Neural cell (in vitro differentiated cells): ENCODE results near the gene SKOR1. TPM values are rescaled to one million over a fixed set of nuclear protein-coding genes. Genes with fewer than 3 reads are reported as not detected.

Experiments used
- H2AFZ ChIP-seq: fragments of 200-600, 300-800 bp; sonication (generic), shearing (Covaris generic); 2 replicates; pipeline ENCODE4 v1.6.0; 2014; ENCODE audit warnings: low read depth, mild to moderate bottlenecking, antibody characterized with exemption, low read length, moderate library complexity
- H3F3A ChIP-seq: fragments of 200-600 bp; shearing (Covaris generic); 2 replicates; pipeline ENCODE4 v1.6.1; 2016; ENCODE audit warnings: mild to moderate bottlenecking, moderate library complexity, mixed read lengths, antibody characterized with exemption, low read length; ENCODE audit not compliant: insufficient read depth, poor library complexity, severe bottlenecking
- H3K27ac ChIP-seq: fragments of 200-600, 300-800 bp; sonication (generic), shearing (Covaris generic); 2 replicates; pipeline ENCODE4 v1.5.1; 2014; ENCODE audit warnings: mild to moderate bottlenecking, low read length, moderate library complexity
- H3K27me3 ChIP-seq: fragments of 300-800, 200-600 bp; sonication (generic), shearing (Covaris generic); 2 replicates; pipeline ENCODE4 v1.6.0; 2014; ENCODE audit warnings: mild to moderate bottlenecking, low read depth, low read length, moderate library complexity; ENCODE audit not compliant: insufficient read depth
- H3K36me3 ChIP-seq: fragments of 300-800, 200-600 bp; sonication (generic), shearing (Covaris generic); 2 replicates; pipeline ENCODE4 v1.5.1; 2014; ENCODE audit warnings: mild to moderate bottlenecking, antibody characterized with exemption, low read length, moderate library complexity; ENCODE audit not compliant: insufficient read depth
- H3K4me2 ChIP-seq: fragments of 300-800, 200-600 bp; sonication (generic), shearing (Covaris generic); 2 replicates; pipeline ENCODE4 v1.6.0; 2014; ENCODE audit warnings: mild to moderate bottlenecking, low read length
- H3K4me3 ChIP-seq: fragments of 300-800, 200-600 bp; sonication (generic), shearing (Covaris generic); 2 replicates; pipeline ENCODE4 v1.5.1; 2014; ENCODE audit warnings: mild to moderate bottlenecking, low read length, moderate library complexity
- H3K79me2 ChIP-seq: fragments of 200-600 bp; shearing (Covaris generic); replicated peaks from 2 replicates; pipeline ENCODE4 v1.6.0; 2014; ENCODE audit warnings: mild to moderate bottlenecking, low read length, moderate library complexity; ENCODE audit not compliant: insufficient read depth
- H3K9ac ChIP-seq: fragments of 300-800, 200-600 bp; sonication (generic), shearing (Covaris generic); 2 replicates; pipeline ENCODE4 v1.6.1; 2016; ENCODE audit warnings: mild to moderate bottlenecking, low read length, mixed read lengths
- H3K9me2 ChIP-seq: fragments of 200-600 bp; shearing (Covaris generic); 2 replicates; pipeline ENCODE4 v1.6.1; 2016; ENCODE audit warnings: mild to moderate bottlenecking, low read length, mixed read lengths; ENCODE audit not compliant: insufficient read depth
- H3K9me3 ChIP-seq: fragments of 200-600, 300-800 bp; sonication (generic), shearing (Covaris generic); 2 replicates; pipeline ENCODE4 v1.6.1; 2016; ENCODE audit warnings: mild to moderate bottlenecking, mixed run types, low read length, moderate library complexity, mixed read lengths
- H4K20me1 ChIP-seq: fragments of 200-600 bp; shearing (Covaris generic); 2 replicates; pipeline ENCODE4 v1.6.1; 2016; ENCODE audit warnings: mild to moderate bottlenecking, mixed run types; ENCODE audit not compliant: insufficient read depth
- EP300 ChIP-seq: fragments of 450-650 bp; conservative IDR thresholded peaks from 2 replicates; pipeline ENCODE4 v1.6.1; 2014; ENCODE audit warnings: antibody characterized with exemption, mild to moderate bottlenecking, moderate library complexity; ENCODE audit not compliant: poor library complexity, severe bottlenecking
- EZH2 ChIP-seq: fragments of 200-600, 300-800 bp; shearing (Covaris generic), sonication (generic); IDR thresholded peaks from 2 replicates; pipeline ENCODE4 v1.6.1; 2014; ENCODE audit warnings: antibody characterized with exemption, low read length, borderline replicate concordance, mild to moderate bottlenecking; ENCODE audit not compliant: insufficient read depth, poor library complexity, severe bottlenecking
- MXI1 ChIP-seq: fragments of 450-650 bp; conservative IDR thresholded peaks from 2 replicates; pipeline ENCODE4 v1.6.1; 2014; ENCODE audit warnings: antibody characterized with exemption, mild to moderate bottlenecking; ENCODE audit not compliant: poor library complexity, severe bottlenecking
- POLR2AphosphoS5 ChIP-seq: IDR thresholded peaks from 2 replicates; pipeline ENCODE4 v1.6.1; 2012
- RAD21 ChIP-seq: fragments of 450-650 bp; conservative IDR thresholded peaks from 2 replicates; pipeline ENCODE4 v1.6.1; 2014; ENCODE audit warnings: antibody characterized with exemption, mild to moderate bottlenecking, moderate library complexity
- SMC3 ChIP-seq: fragments of 450-650 bp; conservative IDR thresholded peaks from 2 replicates; pipeline ENCODE4 v1.6.1; 2014; ENCODE audit warnings: antibody characterized with exemption, mild to moderate bottlenecking, moderate library complexity; ENCODE audit not compliant: poor library complexity
- TAF1 ChIP-seq: IDR thresholded peaks from 2 replicates; pipeline ENCODE4 v1.6.1; 2012; ENCODE audit warnings: low read depth
- polyA plus RNA-seq: library from polyadenylated mRNA; depleted of rRNA; stranded (reverse); fragments of >200 nt; gene quantifications from 2 replicates; pipeline ENCODE4 v1.2.3, GENCODE V29; 2014
- TF ChIP-seq, protein P1 (sequence below): IDR thresholded peaks from 2 replicates; pipeline ENCODE4 v1.6.1; 2012; ENCODE audit warnings: borderline replicate concordance
- TF ChIP-seq, protein P2 (sequence below): fragments of 450-650 bp; IDR thresholded peaks from 2 replicates; pipeline ENCODE4 v1.5.1; 2014; ENCODE audit warnings: antibody characterized with exemption, mild to moderate bottlenecking, moderate library complexity; ENCODE audit not compliant: poor library complexity, severe bottlenecking

SKOR1 gene
- polyA plus RNA-seq, 1 donor from 2014 or later = 0.81 TPM

DNA sequence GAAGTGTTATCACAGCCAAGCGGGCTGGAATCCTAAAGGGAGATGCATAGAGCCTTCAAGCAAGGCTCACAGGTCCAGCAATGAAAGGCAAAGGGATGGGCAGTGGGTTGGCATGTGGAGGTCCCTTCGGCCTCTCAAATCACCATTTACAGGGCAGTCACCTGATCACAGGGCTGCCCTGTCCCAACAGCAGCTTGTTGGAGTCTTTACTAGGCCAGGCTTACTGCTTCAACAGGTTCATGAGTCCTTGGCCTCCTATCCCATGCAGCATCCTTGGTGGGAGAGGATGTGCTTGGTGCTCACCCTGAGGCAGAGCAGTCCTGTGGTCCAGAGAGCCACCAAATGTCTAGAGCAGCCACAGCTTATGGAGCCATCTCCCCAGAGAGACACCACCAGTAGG lies 24.2 kb upstream of the SKOR1 start:
- Histone ChIP-seq H2AFZ (no peak overlapping the region), H3K9me3 (no peaks in the 10 kb centered on the region), H3K27ac (no peak overlapping the region), H3K4me3 (no peak overlapping the region), H4K20me1 (no peaks in the 10 kb centered on the region), H3K79me2 (no peaks in the 10 kb centered on the region), H3K27me3 (no peaks in the 10 kb centered on the region), H3K4me2 (no peak overlapping the region), H3K9me2 (no peaks in the 10 kb centered on the region), H3F3A (no peaks in the 10 kb centered on the region), H3K9ac (no peak overlapping the region), H3K36me3 (no peaks in the 10 kb centered on the region)
- TF ChIP-seq, protein P1, sequence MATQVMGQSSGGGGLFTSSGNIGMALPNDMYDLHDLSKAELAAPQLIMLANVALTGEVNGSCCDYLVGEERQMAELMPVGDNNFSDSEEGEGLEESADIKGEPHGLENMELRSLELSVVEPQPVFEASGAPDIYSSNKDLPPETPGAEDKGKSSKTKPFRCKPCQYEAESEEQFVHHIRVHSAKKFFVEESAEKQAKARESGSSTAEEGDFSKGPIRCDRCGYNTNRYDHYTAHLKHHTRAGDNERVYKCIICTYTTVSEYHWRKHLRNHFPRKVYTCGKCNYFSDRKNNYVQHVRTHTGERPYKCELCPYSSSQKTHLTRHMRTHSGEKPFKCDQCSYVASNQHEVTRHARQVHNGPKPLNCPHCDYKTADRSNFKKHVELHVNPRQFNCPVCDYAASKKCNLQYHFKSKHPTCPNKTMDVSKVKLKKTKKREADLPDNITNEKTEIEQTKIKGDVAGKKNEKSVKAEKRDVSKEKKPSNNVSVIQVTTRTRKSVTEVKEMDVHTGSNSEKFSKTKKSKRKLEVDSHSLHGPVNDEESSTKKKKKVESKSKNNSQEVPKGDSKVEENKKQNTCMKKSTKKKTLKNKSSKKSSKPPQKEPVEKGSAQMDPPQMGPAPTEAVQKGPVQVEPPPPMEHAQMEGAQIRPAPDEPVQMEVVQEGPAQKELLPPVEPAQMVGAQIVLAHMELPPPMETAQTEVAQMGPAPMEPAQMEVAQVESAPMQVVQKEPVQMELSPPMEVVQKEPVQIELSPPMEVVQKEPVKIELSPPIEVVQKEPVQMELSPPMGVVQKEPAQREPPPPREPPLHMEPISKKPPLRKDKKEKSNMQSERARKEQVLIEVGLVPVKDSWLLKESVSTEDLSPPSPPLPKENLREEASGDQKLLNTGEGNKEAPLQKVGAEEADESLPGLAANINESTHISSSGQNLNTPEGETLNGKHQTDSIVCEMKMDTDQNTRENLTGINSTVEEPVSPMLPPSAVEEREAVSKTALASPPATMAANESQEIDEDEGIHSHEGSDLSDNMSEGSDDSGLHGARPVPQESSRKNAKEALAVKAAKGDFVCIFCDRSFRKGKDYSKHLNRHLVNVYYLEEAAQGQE = no peak
- no peak for TF ChIP-seq SMC3
- no peak for TF ChIP-seq EP300
- TF ChIP-seq TAF1 = no peak
- TF ChIP-seq EZH2 = no peak
- TF ChIP-seq, protein P2, sequence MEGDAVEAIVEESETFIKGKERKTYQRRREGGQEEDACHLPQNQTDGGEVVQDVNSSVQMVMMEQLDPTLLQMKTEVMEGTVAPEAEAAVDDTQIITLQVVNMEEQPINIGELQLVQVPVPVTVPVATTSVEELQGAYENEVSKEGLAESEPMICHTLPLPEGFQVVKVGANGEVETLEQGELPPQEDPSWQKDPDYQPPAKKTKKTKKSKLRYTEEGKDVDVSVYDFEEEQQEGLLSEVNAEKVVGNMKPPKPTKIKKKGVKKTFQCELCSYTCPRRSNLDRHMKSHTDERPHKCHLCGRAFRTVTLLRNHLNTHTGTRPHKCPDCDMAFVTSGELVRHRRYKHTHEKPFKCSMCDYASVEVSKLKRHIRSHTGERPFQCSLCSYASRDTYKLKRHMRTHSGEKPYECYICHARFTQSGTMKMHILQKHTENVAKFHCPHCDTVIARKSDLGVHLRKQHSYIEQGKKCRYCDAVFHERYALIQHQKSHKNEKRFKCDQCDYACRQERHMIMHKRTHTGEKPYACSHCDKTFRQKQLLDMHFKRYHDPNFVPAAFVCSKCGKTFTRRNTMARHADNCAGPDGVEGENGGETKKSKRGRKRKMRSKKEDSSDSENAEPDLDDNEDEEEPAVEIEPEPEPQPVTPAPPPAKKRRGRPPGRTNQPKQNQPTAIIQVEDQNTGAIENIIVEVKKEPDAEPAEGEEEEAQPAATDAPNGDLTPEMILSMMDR = no peak
- TF ChIP-seq POLR2AphosphoS5 = no peak
- no peak for TF ChIP-seq RAD21
- no peak for TF ChIP-seq MXI1

GRCh38 chr15:67801926-67802914 lies 23.1 kb upstream of the SKOR1 start:
- Histone ChIP-seq H3K79me2 (no peaks in the 10 kb centered on the region), H3K9ac (no peak overlapping the region), H3K27me3 (no peaks in the 10 kb centered on the region), H3K27ac (no peak overlapping the region), H3K9me3 (no peaks in the 10 kb centered on the region), H3K4me3 (no peak overlapping the region), H2AFZ (no peak overlapping the region), H3K9me2 (no peaks in the 10 kb centered on the region), H3K36me3 (no peaks in the 10 kb centered on the region), H3F3A (no peaks in the 10 kb centered on the region), H4K20me1 (no peaks in the 10 kb centered on the region), H3K4me2 (no peak overlapping the region)
- TF ChIP-seq SMC3 = no peak
- TF ChIP-seq RAD21 = no peak
- no peak for TF ChIP-seq POLR2AphosphoS5
- TF ChIP-seq MXI1 = no peak
- TF ChIP-seq, protein P2 = no peak
- no peak for TF ChIP-seq TAF1
- TF ChIP-seq EZH2 = no peak
- TF ChIP-seq, protein P1 = no peak
- TF ChIP-seq EP300 = no peak
